SK-N-SH treated with all-trans-retinoic acid at 6 μM for 48 hours (cell line): Measurements from ENCODE around the gene TREH.

Experiments
- ATAC-seq: fragments of 200-7000 bp; cut with Tn5 transposase; 3 replicates; pipeline ENCODE4 v1.9.1; 2020; ENCODE audit warnings: mild to moderate bottlenecking, moderate library complexity
- ARNTL ChIP-seq: fragments of 450-650 bp; formaldehyde crosslinking; IDR thresholded peaks from 2 replicates; pipeline ENCODE4 v1.5.0; 2020; ENCODE audit warnings: low read depth, mild to moderate bottlenecking, moderate library complexity, borderline replicate concordance
- BACH2 ChIP-seq: fragments of 250-450 bp; sonication (Bioruptor Pico); IDR thresholded peaks from 2 replicates; pipeline ENCODE4 v1.9.0; 2021; ENCODE audit warnings: mild to moderate bottlenecking, borderline replicate concordance
- CSDC2 ChIP-seq: fragments of 250-450 bp; sonication (Bioruptor Pico); IDR thresholded peaks from 2 replicates; pipeline ENCODE4 v1.5.0; 2020; ENCODE audit warnings: mild to moderate bottlenecking, moderate library complexity
- GLIS3 ChIP-seq: fragments of 250-450 bp; sonication (Bioruptor Pico); IDR thresholded peaks from 2 replicates; pipeline ENCODE4 v1.5.0; 2020; ENCODE audit warnings: mild to moderate bottlenecking, moderate library complexity
- OSR1 ChIP-seq: fragments of 250-450 bp; sonication (Bioruptor Pico); IDR thresholded peaks from 2 replicates; pipeline ENCODE4 v1.8.0; 2022; ENCODE audit warnings: moderate library complexity, mild to moderate bottlenecking, inconsistent platforms
- PPARA ChIP-seq: fragments of 250-450 bp; sonication (Bioruptor Pico); IDR thresholded peaks from 2 replicates; pipeline ENCODE4 v1.5.0; 2020; ENCODE audit warnings: mild to moderate bottlenecking, borderline replicate concordance
- RARB ChIP-seq: fragments of 250-450 bp; sonication (Bioruptor Pico); IDR thresholded peaks from 2 replicates; pipeline ENCODE4 v1.8.0; 2021; ENCODE audit warnings: mild to moderate bottlenecking, moderate library complexity
- TCF4 ChIP-seq: fragments of 250-450 bp; sonication (Bioruptor Pico); IDR thresholded peaks from 2 replicates; pipeline ENCODE4 v1.8.0; 2021; ENCODE audit warnings: mild to moderate bottlenecking, moderate library complexity, borderline replicate concordance
- TOX ChIP-seq: fragments of 250-450 bp; sonication (Bioruptor Pico); IDR thresholded peaks from 2 replicates; pipeline ENCODE4 v1.8.0; 2021; ENCODE audit warnings: mild to moderate bottlenecking, moderate library complexity, borderline replicate concordance
- ZC3H10 ChIP-seq: fragments of 250-450 bp; sonication (Bioruptor Pico); IDR thresholded peaks from 2 replicates; pipeline ENCODE4 v1.5.1; 2021; ENCODE audit warnings: mild to moderate bottlenecking, moderate library complexity
- ZFP3 ChIP-seq: fragments of 250-450 bp; sonication (Bioruptor Pico); IDR thresholded peaks from 2 replicates; pipeline ENCODE4 v1.5.0; 2020; ENCODE audit warnings: mild to moderate bottlenecking, moderate library complexity
- ZFP30 ChIP-seq: fragments of 450-650 bp; formaldehyde crosslinking; IDR thresholded peaks from 2 replicates; pipeline ENCODE4 v1.5.0; 2022; ENCODE audit warnings: mild to moderate bottlenecking, moderate library complexity
- ZNF70 ChIP-seq: fragments of 450-650 bp; formaldehyde crosslinking; IDR thresholded peaks from 2 replicates; pipeline ENCODE4 v1.5.0; 2020; ENCODE audit warnings: mild to moderate bottlenecking, moderate library complexity
- ZNF8 ChIP-seq: fragments of 450-650 bp; formaldehyde crosslinking; IDR thresholded peaks from 2 replicates; pipeline ENCODE4 v1.5.0; 2020; ENCODE audit warnings: mild to moderate bottlenecking, moderate library complexity
- TF ChIP-seq, protein P1 (sequence below): fragments of 250-450 bp; sonication (Bioruptor Pico); IDR thresholded peaks from 2 replicates; pipeline ENCODE4 v1.5.0; 2020; ENCODE audit warnings: mild to moderate bottlenecking, moderate library complexity
- TF ChIP-seq, protein P2 (sequence below): fragments of 250-450 bp; sonication (Bioruptor Pico); IDR thresholded peaks from 2 replicates; pipeline ENCODE4 v1.8.0; 2020; ENCODE audit warnings: mild to moderate bottlenecking, moderate library complexity, borderline replicate concordance
- TF ChIP-seq, protein P3 (sequence below): fragments of 250-450 bp; sonication (Bioruptor Pico); IDR thresholded peaks from 2 replicates; pipeline ENCODE4 v1.8.0; 2021; ENCODE audit warnings: low read depth, mild to moderate bottlenecking, moderate library complexity, borderline replicate concordance
- TF ChIP-seq, protein P4 (sequence below): fragments of 250-450 bp; sonication (Bioruptor Pico); IDR thresholded peaks from 2 replicates; pipeline ENCODE4 v1.5.1; 2020; ENCODE audit warnings: low read depth, mild to moderate bottlenecking, moderate library complexity
- TF ChIP-seq, protein P5 (sequence below): fragments of 250-450 bp; sonication (Bioruptor Pico); IDR thresholded peaks from 2 replicates; pipeline ENCODE4 v1.5.1; 2021; ENCODE audit warnings: mild to moderate bottlenecking, moderate library complexity

Gene TREH

DNA sequence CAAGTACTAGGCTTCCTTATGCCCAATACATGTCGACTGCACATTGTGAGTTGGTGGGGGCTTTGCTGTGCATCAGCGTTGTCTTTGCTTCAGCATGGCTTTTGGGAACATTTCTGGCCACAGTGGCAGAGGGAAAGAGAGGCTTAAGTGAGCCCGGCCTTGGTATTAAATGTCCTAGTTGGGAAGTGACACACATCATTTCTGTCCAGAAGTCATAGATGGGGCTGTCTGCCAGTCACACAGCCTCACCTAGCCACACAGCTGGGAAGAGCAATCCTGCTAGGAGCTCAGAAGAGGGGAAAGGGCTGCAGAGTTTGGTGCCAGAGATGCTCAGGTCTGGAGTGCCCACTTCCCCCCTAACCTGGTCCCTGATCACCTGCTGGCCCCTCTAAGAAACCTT lies 27.6 kb downstream of the TREH start:
- no peak for ATAC-seq
- TF ChIP-seq, protein P1, sequence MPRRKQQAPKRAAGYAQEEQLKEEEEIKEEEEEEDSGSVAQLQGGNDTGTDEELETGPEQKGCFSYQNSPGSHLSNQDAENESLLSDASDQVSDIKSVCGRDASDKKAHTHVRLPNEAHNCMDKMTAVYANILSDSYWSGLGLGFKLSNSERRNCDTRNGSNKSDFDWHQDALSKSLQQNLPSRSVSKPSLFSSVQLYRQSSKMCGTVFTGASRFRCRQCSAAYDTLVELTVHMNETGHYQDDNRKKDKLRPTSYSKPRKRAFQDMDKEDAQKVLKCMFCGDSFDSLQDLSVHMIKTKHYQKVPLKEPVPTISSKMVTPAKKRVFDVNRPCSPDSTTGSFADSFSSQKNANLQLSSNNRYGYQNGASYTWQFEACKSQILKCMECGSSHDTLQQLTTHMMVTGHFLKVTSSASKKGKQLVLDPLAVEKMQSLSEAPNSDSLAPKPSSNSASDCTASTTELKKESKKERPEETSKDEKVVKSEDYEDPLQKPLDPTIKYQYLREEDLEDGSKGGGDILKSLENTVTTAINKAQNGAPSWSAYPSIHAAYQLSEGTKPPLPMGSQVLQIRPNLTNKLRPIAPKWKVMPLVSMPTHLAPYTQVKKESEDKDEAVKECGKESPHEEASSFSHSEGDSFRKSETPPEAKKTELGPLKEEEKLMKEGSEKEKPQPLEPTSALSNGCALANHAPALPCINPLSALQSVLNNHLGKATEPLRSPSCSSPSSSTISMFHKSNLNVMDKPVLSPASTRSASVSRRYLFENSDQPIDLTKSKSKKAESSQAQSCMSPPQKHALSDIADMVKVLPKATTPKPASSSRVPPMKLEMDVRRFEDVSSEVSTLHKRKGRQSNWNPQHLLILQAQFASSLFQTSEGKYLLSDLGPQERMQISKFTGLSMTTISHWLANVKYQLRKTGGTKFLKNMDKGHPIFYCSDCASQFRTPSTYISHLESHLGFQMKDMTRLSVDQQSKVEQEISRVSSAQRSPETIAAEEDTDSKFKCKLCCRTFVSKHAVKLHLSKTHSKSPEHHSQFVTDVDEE, result no peak
- TF ChIP-seq ZFP3, result no peak

DNA sequence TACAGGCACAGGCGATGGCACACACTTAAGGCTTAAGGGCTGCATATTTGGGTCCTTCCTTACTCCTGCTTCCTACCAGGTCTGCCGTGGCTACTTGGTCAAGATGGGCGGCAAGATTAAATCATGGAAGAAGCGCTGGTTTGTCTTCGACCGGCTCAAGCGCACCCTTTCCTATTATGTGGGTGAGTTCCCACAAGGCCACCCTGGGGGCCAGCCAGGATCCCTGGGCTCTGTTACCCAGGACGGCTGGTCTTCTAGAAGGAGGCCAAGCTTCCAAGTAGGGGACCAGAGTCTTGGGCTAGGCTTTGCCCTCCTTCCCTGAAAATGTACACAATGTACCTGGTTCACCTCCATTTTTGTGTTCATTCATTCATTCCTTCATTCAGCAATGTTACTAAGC lies 29.1 kb downstream of the TREH start:
- TF ChIP-seq ZC3H10 (CRISPR knock-in tag) (no peak), ZNF70 (CRISPR knock-in tag) (no peak), CSDC2 (CRISPR knock-in tag) (no peak), BACH2 (CRISPR knock-in tag) (no peak), GLIS3 (CRISPR knock-in tag) (no peak), PPARA (CRISPR knock-in tag) (no peak), ARNTL (CRISPR knock-in tag) (no peak), ZFP3 (no peak), ZNF8 (CRISPR knock-in tag) (no peak), RARB (CRISPR knock-in tag) (no peak)
- TF ChIP-seq, protein P1, result no peak
- TF ChIP-seq, protein P2, sequence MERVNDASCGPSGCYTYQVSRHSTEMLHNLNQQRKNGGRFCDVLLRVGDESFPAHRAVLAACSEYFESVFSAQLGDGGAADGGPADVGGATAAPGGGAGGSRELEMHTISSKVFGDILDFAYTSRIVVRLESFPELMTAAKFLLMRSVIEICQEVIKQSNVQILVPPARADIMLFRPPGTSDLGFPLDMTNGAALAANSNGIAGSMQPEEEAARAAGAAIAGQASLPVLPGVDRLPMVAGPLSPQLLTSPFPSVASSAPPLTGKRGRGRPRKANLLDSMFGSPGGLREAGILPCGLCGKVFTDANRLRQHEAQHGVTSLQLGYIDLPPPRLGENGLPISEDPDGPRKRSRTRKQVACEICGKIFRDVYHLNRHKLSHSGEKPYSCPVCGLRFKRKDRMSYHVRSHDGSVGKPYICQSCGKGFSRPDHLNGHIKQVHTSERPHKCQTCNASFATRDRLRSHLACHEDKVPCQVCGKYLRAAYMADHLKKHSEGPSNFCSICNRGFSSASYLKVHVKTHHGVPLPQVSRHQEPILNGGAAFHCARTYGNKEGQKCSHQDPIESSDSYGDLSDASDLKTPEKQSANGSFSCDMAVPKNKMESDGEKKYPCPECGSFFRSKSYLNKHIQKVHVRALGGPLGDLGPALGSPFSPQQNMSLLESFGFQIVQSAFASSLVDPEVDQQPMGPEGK (CRISPR knock-in tag), result no peak
- TF ChIP-seq, protein P3, sequence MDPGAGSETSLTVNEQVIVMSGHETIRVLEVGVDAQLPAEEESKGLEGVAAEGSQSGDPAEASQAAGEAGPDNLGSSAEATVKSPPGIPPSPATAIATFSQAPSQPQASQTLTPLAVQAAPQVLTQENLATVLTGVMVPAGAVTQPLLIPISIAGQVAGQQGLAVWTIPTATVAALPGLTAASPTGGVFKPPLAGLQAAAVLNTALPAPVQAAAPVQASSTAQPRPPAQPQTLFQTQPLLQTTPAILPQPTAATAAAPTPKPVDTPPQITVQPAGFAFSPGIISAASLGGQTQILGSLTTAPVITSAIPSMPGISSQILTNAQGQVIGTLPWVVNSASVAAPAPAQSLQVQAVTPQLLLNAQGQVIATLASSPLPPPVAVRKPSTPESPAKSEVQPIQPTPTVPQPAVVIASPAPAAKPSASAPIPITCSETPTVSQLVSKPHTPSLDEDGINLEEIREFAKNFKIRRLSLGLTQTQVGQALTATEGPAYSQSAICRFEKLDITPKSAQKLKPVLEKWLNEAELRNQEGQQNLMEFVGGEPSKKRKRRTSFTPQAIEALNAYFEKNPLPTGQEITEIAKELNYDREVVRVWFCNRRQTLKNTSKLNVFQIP (CRISPR knock-in tag), result no peak
- TF ChIP-seq, protein P4, sequence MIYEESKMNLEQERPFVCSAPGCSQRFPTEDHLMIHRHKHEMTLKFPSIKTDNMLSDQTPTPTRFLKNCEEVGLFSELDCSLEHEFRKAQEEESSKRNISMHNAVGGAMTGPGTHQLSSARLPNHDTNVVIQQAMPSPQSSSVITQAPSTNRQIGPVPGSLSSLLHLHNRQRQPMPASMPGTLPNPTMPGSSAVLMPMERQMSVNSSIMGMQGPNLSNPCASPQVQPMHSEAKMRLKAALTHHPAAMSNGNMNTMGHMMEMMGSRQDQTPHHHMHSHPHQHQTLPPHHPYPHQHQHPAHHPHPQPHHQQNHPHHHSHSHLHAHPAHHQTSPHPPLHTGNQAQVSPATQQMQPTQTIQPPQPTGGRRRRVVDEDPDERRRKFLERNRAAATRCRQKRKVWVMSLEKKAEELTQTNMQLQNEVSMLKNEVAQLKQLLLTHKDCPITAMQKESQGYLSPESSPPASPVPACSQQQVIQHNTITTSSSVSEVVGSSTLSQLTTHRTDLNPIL (CRISPR knock-in tag), result no peak
- TF ChIP-seq, protein P5, sequence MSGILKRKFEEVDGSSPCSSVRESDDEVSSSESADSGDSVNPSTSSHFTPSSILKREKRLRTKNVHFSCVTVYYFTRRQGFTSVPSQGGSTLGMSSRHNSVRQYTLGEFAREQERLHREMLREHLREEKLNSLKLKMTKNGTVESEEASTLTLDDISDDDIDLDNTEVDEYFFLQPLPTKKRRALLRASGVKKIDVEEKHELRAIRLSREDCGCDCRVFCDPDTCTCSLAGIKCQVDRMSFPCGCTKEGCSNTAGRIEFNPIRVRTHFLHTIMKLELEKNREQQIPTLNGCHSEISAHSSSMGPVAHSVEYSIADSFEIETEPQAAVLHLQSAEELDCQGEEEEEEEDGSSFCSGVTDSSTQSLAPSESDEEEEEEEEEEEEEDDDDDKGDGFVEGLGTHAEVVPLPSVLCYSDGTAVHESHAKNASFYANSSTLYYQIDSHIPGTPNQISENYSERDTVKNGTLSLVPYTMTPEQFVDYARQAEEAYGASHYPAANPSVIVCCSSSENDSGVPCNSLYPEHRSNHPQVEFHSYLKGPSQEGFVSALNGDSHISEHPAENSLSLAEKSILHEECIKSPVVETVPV (CRISPR knock-in tag), result no peak
- no peak for ATAC-seq

DNA sequence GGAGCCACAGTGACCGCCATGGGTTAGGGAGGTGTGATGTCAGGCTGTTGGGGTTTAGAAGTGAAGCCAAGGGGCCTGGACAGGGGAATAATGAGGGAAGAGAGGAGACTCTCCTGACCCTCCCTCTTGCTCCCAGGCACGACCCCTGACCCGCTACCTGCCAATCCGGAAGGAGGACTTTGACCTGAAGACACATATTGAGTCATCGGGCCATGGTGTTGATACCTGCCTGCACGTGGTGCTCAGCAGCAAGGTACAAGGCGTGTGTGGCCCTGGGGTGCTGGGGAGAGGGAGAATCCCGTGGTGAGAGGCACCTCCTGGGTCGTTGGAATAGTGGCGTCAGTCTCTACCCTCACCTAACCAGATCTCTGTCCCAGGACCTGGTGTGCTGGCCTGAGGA lies 29.5 kb downstream of the TREH start:
- no peak for ATAC-seq
- no peak for TF ChIP-seq TCF4 (CRISPR knock-in tag)
- TF ChIP-seq OSR1 (CRISPR knock-in tag), result no peak
- TF ChIP-seq ZNF8 (CRISPR knock-in tag), result no peak
- no peak for TF ChIP-seq ZFP30 (CRISPR knock-in tag)
- TF ChIP-seq, protein P3 (CRISPR knock-in tag), result no peak
- TF ChIP-seq, protein P5 (CRISPR knock-in tag), result no peak
- TF ChIP-seq ZFP3, result no peak
- no peak for TF ChIP-seq ARNTL (CRISPR knock-in tag)
- TF ChIP-seq ZNF70 (CRISPR knock-in tag), result no peak
- no peak for TF ChIP-seq ZC3H10 (CRISPR knock-in tag)
- TF ChIP-seq TOX, result no peak
- TF ChIP-seq BACH2 (CRISPR knock-in tag), result no peak
- TF ChIP-seq, protein P4 (CRISPR knock-in tag), result no peak
